Prostate gland (tissue), 2 donors: Measurements from ENCODE around the gene DTX1.

Source experiments
- CTCF ChIP-seq, 4 experiments: fragments of 200-600 bp in 2 of 4; fragments of 450-650 bp in 2 of 4; sonication (generic) in 2 of 4; IDR thresholded peaks; 1 replicate in 3 of 4; 2 replicates in 1 of 4; pipeline ENCODE4 v1.5.1; 2016 to 2019; ENCODE audit warnings: antibody characterized with exemption in 4 of 4, mild to moderate bottlenecking in 2 of 4, moderate library complexity in 2 of 4
- POLR2A ChIP-seq: fragments of 450-650 bp; IDR thresholded peaks from one replicate; pipeline ENCODE4 v1.6.1; 2016; ENCODE audit warnings: antibody characterized with exemption, mild to moderate bottlenecking
- POLR2AphosphoS5 ChIP-seq: sonication (generic); formaldehyde crosslinking; IDR thresholded peaks from one replicate; pipeline ENCODE4 v1.6.1; 2017; ENCODE audit warnings: antibody characterized with exemption

GRCh38 chr12:113130457-113131135, 74.1 kb downstream of the DTX1 start:
- TF ChIP-seq POLR2AphosphoS5 (no peak), POLR2A (no peak), CTCF (IDR thresholded peaks at IDR 0.05) (no peak)
